Parathyroid adenoma (tissue), 2 donors: Measurements from ENCODE around the gene MAGEE2.
A peak's percentile ranks its signal among the peaks of the same experiment; 100 is the strongest.

ENCODE experiments used
- H2AFZ ChIP-seq: fragments of 300-600 bp; sonication (generic); one replicate; pipeline ENCODE4 v1.7.0; 2017; ENCODE audit warnings: antibody characterized with exemption, mild to moderate bottlenecking
- H3K27ac ChIP-seq: fragments of 300-600 bp; sonication (generic); one replicate; pipeline ENCODE4 v1.7.0; 2017
- H3K27me3 ChIP-seq: fragments of 300-600 bp; sonication (generic); one replicate; pipeline ENCODE4 v1.7.0; 2017; ENCODE audit warnings: low read length; ENCODE audit not compliant: control insufficient read depth, insufficient read depth
- H3K36me3 ChIP-seq: fragments of 300-600 bp; sonication (generic); one replicate; pipeline ENCODE4 v1.7.0; 2017; ENCODE audit warnings: low read length; ENCODE audit not compliant: control insufficient read depth, insufficient read depth
- H3K4me1 ChIP-seq: fragments of 300-600 bp; sonication (generic); one replicate; pipeline ENCODE4 v1.7.0; 2017; ENCODE audit warnings: control low read depth
- H3K4me2 ChIP-seq: fragments of 300-600 bp; sonication (generic); one replicate; pipeline ENCODE4 v1.7.0; 2017; ENCODE audit warnings: low read length
- H3K4me3 ChIP-seq: fragments of 300-600 bp; sonication (generic); one replicate; pipeline ENCODE4 v1.7.0; 2017; ENCODE audit warnings: low read depth, low read length
- H3K79me2 ChIP-seq: fragments of 300-600 bp; sonication (generic); one replicate; pipeline ENCODE4 v1.7.0; 2017; ENCODE audit warnings: control low read depth
- H3K9ac ChIP-seq: fragments of 300-600 bp; sonication (generic); one replicate; pipeline ENCODE4 v1.7.0; 2017; ENCODE audit warnings: mild to moderate bottlenecking
- H3K9me3 ChIP-seq: fragments of 300-600 bp; sonication (generic); one replicate; pipeline ENCODE4 v1.7.0; 2017; ENCODE audit warnings: low read length; ENCODE audit not compliant: control insufficient read depth
- TF ChIP-seq, protein P1 (sequence below): fragments of 300-600 bp; sonication (generic); IDR thresholded peaks from one replicate; pipeline ENCODE4 v1.7.0; 2017; ENCODE audit warnings: antibody characterized with exemption, mild to moderate bottlenecking
- donor health status: primary hyperparathyroidism.

Gene MAGEE2

DNA sequence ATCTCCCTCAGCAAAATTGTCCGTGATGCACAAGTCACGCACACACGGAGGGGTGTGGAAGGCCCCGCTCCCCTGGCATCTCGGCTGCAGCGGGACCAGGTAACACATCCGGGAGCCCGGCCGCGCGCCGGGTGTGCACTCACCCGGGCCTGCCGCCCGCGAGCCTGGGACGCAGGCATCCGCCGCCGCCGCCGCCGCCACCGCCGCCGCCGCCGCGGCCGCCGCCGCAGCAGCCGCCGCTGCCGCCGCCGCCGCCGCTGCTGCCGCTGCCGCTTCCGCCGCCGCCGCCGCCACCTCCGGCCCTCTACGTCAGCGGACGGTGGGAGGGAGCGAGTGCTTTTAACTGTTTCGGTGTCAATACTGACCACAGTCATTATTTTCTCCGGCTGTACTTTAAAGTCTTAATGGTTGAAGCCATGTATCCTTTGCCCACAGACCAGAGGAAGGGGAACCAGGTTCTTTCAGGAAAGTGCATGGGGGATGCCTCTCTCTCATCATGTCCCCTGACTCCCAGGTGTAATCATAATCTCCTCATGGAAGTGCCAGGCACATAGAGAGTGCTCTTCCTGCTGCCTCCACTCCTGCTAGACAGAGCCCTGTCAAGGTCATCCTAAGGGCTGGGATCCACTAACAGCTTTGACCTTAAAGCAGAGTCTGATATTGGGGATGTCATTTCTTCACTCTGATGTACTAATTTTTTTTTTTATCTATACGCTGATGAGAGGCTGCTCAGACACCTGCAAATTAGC is 38.0 kb downstream of the MAGEE2 start:
- H3K9me3 ChIP-seq = no peaks in the 10 kb centered on the region
- H2AFZ ChIP-seq = peak overlapping the region; percentile 82
- H3K4me3 ChIP-seq = peak overlapping the region; percentile 61
- no peak overlapping the region for H3K9ac ChIP-seq
- H3K27ac ChIP-seq = peak overlapping the region; percentile 59
- no peaks in the 10 kb centered on the region for H3K36me3 ChIP-seq
- H3K4me2 ChIP-seq = peak overlapping the region; percentile 74
- no peaks in the 10 kb centered on the region for H3K4me1 ChIP-seq
- no peaks in the 10 kb centered on the region for H3K27me3 ChIP-seq
- TF ChIP-seq, protein P1, sequence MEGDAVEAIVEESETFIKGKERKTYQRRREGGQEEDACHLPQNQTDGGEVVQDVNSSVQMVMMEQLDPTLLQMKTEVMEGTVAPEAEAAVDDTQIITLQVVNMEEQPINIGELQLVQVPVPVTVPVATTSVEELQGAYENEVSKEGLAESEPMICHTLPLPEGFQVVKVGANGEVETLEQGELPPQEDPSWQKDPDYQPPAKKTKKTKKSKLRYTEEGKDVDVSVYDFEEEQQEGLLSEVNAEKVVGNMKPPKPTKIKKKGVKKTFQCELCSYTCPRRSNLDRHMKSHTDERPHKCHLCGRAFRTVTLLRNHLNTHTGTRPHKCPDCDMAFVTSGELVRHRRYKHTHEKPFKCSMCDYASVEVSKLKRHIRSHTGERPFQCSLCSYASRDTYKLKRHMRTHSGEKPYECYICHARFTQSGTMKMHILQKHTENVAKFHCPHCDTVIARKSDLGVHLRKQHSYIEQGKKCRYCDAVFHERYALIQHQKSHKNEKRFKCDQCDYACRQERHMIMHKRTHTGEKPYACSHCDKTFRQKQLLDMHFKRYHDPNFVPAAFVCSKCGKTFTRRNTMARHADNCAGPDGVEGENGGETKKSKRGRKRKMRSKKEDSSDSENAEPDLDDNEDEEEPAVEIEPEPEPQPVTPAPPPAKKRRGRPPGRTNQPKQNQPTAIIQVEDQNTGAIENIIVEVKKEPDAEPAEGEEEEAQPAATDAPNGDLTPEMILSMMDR = no peak
- H3K79me2 ChIP-seq = no peaks in the 10 kb centered on the region
